T-helper 9 cell (primary cell): ENCODE results near the gene LRPAP1.
"Not testable (repeated sequence)": the region's sequence is repeated elsewhere in the genome, so short reads cannot be mapped to it uniquely, and the experiment has no call there.

Experiments used
- DNase-seq: peaks from one replicate; pipeline ENCODE4 v3.0.0-alpha.2; 2020

The LRPAP1 gene

DNA sequence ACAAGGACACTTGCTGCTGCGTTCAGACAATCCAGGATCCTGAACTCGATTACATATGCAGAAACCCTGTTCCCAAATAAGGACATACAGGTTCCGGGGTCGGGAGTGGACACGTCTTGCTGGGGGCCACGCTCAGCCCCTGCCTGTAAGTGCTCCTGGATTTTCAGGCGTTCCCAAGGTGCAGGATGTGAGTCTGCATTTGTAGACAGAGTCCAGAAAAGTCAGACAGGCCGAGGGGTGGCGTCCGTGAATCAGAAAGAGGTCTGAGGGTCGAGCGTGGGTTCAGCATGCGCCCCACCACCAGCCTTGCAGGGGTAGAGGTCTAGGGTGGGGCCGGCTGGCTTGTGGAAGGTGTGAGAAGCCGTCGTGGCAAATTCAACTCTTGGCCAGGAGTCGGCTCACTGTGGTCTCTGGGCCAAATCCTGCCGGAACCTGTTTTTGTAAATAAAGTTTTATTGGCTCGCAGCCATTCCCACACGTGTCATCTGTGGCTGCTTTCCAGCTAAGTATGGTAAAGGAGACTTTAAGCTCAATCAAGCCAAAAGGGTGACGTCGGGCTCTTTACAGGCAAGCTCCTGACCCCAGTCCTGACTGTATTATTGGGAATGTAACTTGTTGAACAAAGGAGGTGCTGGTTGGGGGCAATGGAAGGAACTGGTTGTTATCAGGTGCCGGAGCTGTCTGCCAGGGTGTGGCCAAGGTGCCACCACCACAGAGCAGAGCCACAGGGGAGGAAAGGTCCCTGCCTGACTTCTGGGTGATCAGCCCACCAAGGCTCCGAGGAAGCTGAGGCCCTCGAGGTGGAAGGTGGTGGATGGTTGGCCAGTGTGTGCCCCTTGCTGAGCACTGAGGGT, 61.8 kb downstream of the LRPAP1 start:
- no peak for DNase-seq

GRCh38 chr4:3469386-3470243, 62.6 kb downstream of the LRPAP1 start:
- DNase-seq = no peak

- no peak for DNase-seq
These were observed 63.4 kb downstream of the LRPAP1 start for GRCh38 chr4:3468804-3469203.

DNA sequence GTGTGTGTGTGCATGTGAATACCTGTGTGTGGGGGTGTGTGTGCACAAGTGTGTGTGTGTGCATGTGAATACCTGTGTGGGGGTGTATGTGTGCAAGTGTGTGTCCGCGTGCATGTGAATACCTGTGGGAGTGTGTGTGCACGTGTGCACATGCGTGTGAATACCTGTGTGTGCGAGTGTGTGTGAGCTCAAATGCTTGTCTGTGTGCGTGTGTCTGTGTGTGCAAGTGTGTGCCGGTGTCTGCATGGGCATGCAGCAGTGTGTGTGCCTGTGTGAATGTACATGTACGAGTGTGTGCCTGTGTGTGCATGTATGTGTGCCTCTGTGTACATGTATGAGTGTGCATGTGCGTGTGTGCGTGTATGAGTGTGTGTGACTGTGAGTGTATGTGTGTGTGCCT, 64.1 kb downstream of the LRPAP1 start:
- no peak for DNase-seq

- DNase-seq = no peak
These were observed 64.6 kb downstream of the LRPAP1 start for GRCh38 chr4:3467601-3468031.

- no peak for DNase-seq
These were observed 65.3 kb downstream of the LRPAP1 start for GRCh38 chr4:3466691-3467600.

- no peak for DNase-seq
These were observed 66.2 kb downstream of the LRPAP1 start for GRCh38 chr4:3465698-3466671.

DNA sequence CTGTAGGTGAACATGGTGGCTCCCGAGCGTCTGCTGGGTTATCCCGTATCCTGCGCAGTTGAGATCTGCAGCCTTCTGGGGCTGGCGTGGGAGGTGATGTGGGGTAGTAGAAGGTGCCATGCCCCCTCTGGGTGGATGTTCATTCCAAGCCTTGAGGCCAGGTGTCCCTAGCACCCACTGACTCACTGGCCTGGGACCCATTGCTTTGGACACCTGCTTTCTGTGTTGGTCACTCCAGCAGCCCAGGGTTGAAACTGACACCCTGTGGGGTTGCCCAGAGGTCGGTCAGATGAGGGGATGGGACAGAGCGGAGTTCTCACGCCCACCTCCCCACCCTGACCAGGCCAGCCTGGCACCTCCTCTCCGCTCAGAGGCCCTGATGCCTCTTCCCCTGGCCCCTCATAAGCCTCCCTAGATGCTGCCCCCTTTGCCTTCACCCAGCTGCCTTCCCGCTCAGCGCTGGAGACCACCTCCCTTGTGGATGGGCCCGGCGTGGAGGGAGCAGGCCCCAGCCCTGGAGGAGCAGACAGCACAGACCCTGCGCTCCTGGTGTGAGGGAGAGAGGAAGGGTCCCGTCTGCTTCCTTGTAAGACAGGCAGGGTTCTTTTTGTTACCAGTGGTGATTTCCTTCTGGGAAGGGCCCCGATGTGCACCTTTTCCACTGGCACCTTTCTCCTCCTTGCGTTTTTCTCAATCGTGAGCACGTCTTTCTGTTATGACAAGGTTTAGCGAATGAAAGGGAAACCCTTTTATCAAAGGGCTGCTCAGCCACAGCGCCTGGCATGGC, 67.1 kb downstream of the LRPAP1 start:
- no peak for DNase-seq

DNA sequence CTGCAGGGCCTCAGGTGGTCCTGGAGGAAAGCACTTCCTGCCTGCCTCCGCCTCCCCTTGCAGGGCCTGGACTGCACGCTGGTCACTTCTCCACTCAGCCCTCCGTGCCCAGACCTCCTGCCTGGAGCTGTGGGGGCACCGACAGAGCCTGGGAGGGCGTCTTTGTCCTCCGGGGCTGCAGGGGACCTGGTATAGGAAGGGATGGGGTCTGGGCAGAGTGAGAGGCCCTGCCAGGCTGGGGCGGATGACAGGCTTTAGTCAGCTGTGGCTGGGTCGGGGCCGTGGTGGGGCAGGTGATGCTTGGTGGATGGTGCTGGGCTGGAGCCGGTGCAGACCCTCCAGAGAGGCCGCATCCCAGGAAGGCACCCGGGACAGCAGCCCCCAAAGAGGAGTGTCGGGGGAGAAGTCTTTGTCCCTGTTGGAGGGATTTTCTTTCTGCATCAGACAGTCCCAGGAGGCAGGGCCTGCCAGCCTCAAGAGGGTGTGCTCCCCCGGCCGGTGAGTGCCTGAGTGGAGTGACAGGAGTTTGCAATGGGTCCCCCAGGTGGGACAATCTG, 67.8 kb downstream of the LRPAP1 start:
- DNase-seq = no peak

GRCh38 chr4:3463556-3464348, 68.5 kb downstream of the LRPAP1 start:
- DNase-seq = no peak

- DNase-seq = no peak
These were observed 69.3 kb downstream of the LRPAP1 start, which contains the start of gene DOK7 for GRCh38 chr4:3462790-3463415. Gene DOK7, plus strand, starts transcription at chr4:3463306. Its CDS starts 70 bp downstream, at chr4:3463376.

DNA sequence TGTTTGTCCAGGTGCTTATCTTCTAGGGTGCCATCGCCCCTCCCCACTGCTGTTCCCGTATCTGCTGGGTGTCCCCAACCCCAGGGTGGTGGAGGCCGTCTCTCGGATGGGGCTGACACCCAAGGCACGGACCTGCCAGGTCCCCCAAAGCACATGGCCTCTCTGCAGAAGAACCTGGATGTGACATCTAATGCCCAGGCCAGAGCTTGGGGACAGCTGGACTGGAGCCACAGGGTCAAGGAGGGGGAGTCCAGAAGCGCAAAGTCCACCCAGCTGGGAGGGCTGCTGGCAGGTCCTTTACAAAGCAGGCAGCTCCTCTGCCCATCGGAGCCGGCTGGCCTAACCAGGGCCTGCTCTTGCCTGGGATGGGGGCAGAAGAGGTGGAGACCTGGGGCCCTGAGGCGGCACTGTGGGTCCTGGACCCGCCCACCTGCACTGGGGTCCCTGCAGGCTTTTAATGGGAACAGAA, 69.9 kb downstream of the LRPAP1 start:
- no peak for DNase-seq

- no peak for DNase-seq
These were observed 70.5 kb downstream of the LRPAP1 start for GRCh38 chr4:3461515-3462291.

DNA sequence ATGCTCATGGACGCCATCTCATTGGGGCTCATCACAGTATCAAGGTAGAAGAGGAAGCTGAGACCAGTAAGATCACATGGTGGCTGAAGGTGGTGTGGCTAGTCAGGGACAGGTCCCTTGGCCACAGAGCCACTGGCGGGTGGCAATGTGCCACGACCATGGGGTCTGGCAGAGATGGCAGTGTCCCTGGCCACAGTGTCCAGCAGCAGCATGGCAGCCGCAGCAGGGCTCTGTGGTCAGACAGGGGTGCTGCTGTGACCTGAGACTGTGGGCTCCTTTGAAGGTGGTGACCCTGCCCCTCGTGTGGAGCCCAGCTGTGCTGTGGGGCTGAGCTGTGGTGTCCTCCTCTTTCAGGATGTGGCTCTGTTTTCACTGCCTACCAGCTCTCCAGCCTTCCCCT, 71.3 kb downstream of the LRPAP1 start:
- DNase-seq = no peak

- DNase-seq = not testable (repeated sequence)
These were observed 73.1 kb downstream of the LRPAP1 start for GRCh38 chr4:3459156-3459555.

DNA sequence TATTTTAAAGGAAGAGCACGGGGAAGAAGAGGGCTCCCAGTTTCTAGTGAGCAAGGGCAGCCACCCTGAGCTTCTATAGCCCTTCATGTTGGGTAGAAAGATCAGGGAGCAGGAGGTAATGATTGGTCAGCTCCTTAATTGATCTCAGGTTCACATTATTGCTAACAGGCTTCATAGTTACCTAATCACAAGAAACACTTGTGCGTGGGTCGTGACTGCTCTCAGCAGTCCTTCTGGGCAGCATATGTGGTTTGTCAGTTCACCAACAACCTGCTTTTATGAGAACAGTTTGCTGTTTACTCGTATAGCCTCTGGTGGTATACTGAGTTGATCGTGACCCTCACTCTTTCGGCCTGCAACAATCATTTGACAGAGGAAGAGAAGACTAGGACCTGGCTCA, 73.9 kb downstream of the LRPAP1 start:
- DNase-seq = no peak

DNA sequence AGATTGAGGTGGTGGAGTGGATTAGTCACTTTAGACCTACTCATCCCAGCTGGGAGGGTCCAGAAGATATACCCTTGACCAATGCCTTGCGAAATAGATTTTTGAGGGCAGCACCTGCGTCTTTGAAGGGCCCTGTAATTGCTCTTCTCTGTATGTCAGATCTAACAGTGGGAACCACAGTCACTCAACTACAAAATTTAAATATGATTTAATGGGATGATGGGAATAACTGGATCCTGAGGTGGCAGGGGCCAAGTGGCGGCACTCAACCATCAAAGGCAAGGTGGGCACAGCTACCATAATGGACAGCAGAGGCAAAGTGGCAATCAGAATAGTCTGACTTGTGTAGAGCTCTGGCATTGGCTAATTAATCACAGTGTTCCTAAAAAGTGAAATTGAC, 76.6 kb downstream of the LRPAP1 start:
- not testable (repeated sequence) for DNase-seq
